NOMO-1 treated with dmso at 0.1 percent for 144 hours (cell line): ENCODE measurements around the gene MAGI1.

Experiments
- DNase-seq: peaks from one replicate; lab custom pipeline; 2025; ENCODE audit not compliant: unreplicated experiment; lab: John Stamatoyannopoulos, UW

Gene MAGI1

DNA sequence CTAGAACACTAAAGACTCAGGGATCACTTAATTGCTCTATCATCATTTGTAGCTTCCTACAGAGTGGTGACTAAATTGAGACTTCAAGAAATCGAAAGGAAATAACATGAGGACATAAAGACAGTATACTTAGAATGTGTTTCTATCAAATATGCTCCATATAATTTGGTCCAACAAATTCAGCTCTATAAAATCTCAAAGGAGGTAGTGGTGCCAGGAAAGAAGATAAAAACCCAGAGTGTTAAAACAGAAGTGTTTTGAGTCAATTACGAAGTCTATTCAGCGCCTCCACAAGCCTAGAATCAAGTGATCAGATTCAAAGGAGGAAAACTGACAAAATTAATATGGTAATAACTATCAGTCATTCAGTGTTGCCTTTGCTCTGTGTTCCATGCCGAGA is 22.9 kb downstream of the MAGI1 start:
- DNase-seq, result no peak

DNA sequence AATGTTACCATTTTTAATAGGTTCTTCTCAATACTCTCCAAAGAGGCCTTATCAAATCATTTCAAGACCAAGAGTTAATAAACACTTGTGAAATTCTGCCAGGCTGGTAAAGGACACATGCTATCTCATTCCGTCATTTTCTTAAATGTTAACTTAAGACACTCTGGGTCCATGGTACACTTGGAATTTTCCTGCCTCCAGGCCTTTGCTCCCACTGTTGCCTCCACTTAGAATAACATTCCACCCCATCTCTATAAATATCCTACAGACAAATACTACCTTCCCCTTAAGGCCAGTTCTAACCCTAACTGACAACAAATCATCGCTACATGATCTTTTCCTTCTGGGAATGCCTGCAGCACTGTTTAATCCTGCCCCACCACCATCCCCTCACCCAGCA is 24.1 kb downstream of the MAGI1 start:
- no peak for DNase-seq

DNA sequence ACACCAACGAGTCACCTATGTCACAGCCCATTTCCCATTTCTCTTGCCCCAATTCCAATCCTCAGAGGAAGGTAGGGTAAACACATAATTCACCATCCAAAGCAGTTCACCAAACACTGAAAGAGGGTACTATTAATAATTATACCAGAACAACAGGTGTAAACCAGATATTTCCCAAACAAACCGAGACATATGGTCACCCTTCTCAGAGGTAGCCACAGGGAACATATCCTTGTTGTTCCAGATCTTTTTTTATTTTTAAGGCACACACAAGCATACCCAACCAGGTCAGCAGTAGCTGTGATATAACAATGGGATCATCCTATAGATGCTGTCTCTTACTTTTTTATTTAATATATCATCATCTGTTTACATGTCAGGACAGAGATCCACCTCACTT is 24.7 kb downstream of the MAGI1 start:
- DNase-seq, result no peak

DNA sequence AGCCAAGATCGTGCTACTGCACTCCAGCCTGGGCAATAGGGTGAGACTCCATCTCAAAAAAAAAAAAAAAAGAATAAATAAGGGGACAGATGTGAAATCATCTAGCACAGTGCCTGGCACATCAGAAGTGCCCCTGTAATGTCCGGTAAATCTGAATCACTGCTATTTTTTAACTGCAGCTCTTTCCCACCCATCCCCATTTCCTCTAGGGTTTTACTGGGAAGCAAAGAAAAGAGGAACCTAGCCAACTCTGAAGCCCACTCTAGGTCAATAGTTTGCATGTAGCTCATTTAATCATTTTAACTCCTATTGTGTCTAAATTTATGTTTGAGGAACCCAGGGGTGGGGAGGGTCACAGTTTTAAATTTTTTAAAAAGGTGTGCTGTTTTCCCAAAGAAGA is 26.0 kb downstream of the MAGI1 start:
- no peak for DNase-seq

DNA sequence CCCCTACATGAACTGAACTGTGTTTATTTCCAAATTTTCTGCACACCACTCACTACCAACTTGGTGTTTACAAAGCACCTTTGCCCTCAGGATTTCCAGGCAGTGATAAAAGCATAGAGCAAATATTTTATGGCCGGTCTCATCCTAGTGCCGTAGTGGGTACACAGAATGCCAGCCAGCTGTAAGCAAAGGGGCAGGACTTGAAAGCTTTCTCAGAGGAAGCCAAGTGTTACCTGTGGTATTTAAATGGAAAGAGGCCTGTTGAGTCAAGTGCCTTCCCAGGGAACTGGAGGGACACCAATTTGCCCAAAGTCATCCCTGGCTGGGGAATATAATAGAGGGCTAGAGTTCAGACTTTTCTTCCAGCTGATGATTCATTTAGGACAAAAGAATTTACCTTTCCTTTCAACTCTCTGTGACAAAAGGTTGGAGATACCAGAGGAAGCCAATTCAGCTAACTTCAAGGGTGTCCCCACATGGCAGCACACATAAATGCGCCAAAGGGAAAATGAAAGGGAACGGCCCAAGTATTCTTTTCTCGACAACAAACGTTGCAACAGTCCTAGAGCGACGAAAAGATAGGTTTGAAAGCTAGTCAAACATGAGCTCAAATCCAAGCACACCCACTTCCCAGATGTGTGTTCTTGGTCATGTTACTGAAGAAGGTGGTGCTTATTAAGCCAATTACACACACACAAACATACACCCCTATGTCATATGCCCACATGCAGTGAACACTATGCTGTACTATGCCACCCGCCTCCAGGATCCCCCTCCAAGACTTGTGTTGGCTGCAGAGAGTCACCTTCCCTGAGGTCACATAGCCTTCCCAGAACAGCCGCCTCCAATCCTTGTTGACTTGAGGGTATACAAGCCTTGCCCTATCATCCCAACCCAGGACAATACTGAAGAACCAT is 27.7 kb downstream of the MAGI1 start:
- DNase-seq, result no peak

DNA sequence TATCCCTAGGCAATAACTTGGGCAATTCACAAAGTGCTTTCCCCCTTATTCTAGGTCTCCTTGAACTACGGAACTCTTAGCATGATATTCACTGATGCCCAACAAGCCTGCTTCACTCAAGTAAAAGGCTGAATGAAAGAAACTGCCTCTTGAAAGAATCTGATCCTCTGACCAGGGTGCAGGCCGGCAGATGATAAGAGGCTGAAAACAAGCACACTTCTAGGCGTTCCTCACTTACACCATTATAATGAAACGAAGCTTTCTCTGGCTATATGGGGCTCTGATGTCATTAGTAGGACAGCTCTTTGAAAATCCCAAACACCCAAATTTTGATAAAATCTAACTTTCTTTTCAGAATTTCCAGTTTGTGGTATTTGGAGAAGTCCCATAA is 28.4 kb downstream of the MAGI1 start:
- no peak for DNase-seq

DNA sequence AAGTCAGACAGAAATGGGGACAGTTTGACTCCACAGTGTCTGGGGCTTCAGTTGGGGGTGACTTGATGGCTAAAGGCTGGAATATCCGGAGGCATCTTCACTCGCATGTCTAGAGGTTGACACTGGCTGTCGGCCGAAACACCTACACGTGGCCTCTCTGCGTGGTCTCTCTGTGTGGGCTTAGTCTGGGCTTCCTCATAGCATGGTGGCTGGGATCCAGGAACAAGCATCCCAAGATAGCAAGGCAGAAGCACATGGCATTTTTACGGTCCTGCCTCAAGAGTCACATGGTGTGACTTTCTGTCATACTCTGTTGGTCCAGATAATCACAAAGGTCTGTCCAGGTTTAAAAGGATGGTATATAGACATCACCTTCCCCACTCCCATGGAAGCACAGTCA is 34.5 kb downstream of the MAGI1 start:
- DNase-seq, result no peak

DNA sequence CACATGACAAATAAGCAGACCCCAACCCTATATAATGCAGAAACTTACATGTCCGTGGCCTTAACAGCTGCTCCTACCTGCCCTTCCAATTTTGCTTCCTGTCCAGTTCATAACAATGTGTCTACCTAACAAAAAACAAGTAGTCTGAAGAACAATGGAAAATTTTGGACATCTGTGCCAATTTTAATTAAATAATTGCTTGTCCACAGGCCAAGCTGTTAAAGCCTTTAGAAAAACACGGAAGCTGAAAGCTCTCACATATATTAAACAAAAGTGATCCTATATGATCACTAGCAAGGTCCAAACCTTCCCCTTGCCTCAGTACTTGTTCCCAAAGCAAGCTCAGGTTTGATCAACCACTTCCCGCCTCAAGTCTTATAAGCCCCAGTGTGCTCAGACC is 37.1 kb downstream of the MAGI1 start:
- no peak for DNase-seq

DNA sequence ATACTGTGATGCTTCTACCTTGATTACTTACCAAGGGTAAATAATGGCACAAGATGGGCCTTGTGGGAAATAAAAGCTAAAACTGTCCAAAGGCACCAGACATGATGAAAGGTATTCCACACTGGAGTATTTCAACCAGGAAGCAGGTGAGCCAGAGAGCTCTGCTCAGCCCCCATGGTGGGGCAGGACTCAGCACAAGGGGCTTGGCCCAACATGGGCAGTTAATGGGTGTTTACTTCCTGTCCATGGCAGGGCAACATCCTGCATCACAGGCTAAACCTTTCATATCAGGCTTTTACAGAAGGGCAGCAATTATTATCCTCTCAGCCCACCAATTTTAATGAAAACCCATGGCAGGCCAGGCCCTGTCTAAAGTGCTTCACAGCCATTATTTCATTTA is 38.2 kb downstream of the MAGI1 start:
- no peak for DNase-seq

DNA sequence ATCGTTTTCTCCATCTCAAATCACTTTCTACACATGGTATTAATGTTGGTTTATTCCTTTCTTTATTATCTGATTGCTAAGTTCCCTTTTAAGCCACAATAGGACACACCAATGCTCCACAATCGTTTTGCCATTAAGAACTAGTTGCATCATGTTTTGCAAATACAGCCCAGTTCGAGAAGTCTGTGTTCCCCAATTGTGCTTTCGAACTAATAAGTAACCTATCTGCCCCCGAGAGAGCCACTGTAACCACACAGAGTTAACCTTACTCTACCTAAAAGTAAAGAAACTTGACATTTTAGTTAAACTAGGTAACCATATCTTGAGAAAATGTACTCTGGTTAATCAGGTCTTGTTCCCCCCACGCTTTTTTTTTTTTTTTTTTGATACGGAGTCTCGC is 39.1 kb downstream of the MAGI1 start:
- DNase-seq, result no peak

DNA sequence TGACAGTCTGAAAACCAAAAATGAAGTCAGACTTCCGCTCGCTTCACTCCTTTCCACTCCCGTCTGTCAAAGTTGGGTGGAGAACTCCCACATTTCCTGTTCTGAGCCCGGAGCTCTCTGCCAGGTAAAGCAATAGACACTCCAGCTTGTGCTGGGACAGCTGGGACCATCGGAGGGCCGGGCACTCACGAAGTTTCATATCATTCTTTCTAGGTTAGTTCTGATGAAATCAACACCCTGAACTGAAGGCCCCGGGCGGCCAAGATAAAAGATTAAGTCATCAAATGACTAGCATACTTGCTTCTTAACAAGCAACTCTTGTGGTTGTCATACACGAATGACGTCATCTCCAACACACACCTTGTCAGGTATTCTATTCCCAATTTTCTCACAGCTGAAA is 42.1 kb downstream of the MAGI1 start:
- DNase-seq, result no peak

DNA sequence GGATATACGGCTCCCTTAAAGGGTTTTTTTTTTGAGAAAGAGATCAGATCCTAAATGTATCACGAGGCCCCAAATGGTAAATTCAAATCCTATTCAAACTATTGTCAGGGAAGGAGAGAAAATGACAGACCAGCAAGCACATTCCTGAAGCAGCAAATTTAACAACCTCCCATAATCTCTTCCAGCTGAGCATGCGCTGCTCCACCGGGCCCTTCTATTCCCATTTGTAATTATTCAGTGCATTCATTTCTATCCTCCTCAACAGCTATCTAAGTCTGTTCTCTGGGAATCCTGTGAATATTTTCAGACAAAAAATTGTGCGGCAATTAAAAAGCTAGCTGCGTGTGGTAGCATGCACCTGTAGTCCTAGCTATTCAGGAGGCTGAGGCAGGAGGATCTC is 43.2 kb downstream of the MAGI1 start:
- no peak for DNase-seq

DNA sequence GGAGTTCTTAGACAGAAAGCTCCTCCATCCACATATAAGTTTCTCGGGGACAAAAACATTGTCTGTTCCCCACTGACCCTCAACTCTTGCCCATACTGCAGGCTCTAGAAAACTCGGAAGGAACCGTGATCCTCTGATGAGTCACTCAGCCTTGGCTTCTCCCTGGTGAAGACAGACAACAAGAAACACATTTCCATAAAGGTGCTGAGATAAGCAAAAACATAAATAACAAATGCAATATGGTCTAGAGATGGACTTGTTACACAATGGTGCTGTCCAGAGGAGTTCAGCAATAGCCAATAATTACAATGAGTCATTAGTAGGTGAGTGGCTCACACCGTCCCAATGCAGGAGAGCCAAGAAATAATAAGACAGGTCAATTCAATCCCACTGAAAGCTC is 43.7 kb downstream of the MAGI1 start:
- no peak for DNase-seq

DNA sequence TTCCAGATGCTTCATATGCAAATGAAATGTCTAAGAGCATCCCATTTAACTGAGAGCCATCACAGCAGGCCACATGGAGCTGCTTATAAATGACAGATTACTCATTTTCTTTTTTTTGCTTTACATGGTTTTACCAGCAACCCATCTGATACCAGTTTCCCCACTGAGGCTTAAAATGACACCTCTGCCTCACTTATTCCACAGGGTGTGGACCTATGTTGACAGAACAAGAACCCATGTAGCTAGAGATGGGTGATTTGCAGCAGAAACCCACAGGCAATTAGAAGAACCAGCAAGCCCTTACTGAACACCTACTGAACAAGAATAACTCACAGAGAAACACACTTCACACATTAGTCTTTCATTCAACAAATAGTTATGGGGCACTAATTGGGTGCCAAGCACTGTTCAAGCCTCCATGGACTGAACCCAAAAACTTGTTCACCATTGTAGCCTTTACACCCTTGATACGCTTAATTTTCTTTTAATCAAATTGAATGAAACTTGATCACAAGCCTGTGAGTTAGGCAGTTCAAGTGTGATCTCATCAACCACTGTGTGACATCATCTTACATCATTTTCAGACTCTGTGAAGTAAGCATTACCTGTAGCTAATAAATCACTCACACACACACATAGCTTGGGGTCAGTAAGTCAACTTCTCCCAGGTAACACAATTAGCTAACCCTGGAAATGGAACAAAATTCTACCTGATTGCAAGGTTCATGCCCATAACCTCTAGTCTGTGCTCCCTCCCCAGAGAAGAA is 45.4 kb downstream of the MAGI1 start:
- no peak for DNase-seq

DNA sequence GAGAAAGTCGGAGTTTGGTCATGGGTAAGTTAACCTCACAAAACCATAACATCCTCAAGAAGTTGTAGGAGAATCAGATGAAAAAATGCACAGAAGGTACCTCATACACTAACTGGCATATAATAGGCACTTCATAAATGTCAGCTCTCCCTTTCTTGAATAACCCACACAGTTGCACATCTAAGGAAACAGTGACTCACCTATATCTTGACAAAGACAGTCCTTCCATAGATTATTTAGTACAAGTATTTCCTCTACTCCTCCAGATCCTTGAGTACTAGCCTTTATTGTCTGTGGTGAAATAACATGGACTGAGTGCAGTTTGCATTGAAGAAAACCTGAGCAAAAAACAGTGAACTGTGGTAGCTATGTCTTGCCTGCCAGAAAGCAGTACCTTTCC is 46.6 kb downstream of the MAGI1 start:
- no peak for DNase-seq

DNA sequence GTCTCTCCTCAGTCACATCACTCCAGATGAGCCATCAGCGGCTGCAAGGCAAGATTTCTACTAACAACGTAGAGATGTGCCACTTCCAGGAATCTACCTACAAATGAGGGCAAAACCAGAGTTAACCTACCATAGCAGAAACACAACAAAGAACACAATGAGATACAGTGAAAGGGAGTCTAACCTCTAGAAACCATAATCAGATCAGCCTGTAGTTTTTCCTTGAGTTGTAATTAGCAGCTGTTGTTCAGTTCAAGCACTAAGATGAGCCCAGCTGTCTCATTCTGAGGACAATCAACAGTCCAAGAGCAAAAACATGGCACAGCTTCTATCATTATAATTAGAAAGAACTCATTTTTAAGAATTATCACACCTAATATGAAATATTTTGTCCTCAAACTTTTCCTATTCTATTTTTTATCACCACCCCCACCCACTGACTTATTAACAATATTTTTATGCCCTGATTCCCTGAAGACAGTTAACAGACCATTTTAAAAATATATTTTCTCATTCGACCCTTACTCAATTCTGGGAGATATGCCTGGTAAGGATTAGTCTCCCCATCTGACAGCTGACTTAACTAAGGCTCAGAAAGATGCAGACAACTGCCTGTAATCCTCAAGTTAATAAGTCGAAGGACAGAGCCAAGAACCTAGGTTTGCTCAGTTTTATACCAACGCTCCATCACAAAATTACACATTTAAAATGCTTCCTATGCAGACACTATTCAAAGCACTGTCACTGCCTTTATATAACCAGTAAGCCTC is 50.1 kb downstream of the MAGI1 start:
- no peak for DNase-seq

DNA sequence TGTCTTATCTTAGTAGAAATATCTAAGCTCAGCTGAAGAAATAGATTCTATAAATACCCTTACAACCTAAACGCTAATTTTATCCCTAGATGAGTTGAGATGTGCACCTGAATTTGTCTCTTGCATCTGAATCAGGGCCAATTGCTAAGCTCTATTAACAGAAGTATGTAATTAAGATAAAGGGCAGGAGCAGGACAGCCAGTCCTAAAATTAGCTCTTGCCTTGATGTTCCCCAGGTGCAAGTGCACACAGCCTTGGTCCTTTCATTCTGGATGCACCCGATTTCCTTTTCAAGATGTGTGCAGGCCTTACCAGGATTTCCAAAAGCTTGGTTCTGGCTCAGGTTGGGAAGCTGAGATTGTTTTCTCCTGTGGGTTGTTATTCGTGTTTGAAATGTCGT is 52.4 kb downstream of the MAGI1 start:
- DNase-seq, result no peak

DNA sequence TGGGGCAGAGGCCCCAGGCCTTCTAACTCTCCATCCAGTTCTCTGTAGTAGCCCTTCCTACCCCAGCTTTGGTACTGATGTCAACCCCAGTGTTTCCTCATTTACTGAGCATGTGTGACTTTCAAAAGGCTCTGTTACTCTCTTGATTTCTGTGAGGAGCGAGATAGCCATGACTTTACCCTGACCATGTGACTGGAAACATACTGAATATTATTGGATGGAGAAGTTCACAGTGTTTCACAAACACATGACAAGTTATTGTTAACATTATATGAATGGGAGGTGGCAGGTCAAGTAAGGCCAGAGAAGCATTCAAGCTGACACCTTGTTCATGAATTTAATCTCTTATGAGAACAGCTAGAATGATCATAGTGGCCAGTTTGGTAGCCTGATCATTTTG is 53.7 kb downstream of the MAGI1 start:
- DNase-seq, result no peak

DNA sequence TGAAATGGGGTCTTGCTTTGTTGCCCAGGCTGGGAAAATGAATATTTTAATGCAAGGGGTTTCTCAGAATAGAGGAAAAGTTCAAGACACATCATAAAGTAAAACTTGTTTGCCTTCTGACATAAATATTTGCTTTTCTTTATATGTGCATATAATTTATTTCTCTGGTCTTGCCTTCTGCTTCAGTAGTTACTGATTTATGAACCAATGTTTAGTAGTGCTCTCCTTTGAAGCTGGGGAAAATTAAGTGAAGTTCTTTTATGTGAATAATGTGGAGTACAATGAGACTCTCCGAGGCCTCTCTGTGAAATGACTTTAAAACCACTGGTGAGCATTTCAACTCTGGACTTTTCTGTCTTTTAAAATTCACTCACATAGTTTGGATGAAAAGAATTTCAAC is 55.6 kb downstream of the MAGI1 start:
- DNase-seq, result no peak

DNA sequence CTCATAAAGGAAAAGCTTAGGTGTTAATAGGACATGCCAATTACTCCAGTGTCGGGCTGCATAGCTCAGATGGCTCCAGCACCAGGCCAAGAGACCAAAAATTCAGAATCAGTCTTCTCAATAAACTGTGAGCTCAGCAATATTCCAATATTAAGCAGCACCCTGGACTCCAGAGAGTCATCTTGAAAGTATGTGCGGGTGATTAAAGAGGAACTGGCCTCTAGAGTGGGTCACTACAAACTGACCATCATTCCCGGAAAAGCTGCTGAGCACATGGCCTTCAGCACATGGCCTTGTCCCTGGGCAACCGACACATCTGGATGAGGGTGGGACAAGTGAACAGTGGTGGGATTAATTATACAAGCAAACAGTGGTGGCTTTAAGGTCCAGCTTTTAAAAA is 59.0 kb downstream of the MAGI1 start:
- no peak for DNase-seq

DNA sequence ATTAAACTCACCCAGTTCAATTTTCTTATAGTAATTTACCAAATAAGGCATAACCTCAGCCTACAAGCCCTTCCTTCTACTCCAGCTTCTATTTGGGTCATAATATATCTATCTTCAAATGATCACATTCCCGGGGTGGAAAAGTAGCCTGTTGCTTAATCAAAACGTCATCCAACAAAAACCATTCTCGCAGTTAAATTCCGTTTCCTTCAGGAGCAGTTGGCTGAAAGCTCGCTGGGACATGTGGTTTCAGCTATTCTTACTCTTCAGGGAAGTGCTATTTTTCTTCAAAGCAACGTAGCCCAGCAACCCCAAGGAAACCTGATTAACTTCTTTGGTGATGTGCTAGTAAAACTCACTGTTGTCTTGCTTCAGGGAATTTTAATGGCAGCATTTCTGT is 59.6 kb downstream of the MAGI1 start:
- no peak for DNase-seq

DNA sequence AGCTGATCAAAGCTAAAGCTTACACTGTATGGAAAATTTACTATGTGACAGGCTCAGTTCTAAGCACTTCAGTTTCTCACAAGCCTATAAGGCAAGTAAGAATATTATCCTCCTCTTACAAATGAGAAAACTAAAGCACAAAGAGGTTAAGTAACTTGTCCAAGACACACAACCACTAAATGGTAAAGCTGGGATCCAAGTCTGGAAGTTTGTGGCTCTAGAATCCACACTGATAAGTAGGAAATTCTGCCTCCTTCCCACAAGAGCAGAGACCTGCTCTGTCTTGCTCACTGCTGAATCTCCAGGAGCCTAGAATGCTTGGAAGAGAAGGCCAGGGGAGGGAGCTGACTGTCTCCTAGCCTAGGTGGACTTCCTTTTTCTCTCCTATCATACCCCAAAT is 60.6 kb downstream of the MAGI1 start:
- DNase-seq, result no peak
